ENCODE data around the gene WDPCP. TPM values are rescaled to one million over a fixed set of nuclear protein-coding genes. Genes with fewer than 3 reads are reported as not detected.
"Not testable (repeated sequence)": the region's sequence is repeated elsewhere in the genome, so short reads cannot be mapped to it uniquely, and the experiment has no call there.

The WDPCP gene
- total RNA-seq, 4 donors from 2014 or later = 7.2 to 47.3 (median 13.0) TPM

DNA sequence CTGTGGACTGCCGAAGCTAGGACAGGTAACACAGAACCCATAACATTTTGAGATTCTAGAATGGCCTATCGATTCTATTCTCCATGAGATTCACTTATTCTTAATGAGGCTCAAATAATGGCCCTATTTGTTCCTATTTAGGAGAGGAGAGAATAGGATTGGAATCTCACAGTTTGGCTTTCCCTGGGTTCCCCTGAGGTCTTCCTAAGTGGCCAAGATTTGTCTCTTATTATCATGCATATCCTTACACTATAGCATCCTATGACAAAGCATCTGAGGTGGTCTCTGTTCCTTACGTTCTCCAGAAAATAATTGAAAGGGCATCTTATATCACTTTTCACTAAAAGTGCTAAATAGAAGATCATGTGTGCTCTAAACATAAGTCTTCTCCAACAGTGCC, 9.5 kb downstream of the WDPCP start:
- no peaks in the 10 kb centered on the region for H3K9me3 ChIP-seq
- no peaks in the 10 kb centered on the region for H3K27me3 ChIP-seq
- no peak for TF ChIP-seq CTCF (IDR thresholded peaks at IDR 0.05 in 4 of 5, conservative IDR thresholded peaks at IDR 0.05 in 1 of 5)
- TF ChIP-seq POLR2A (IDR thresholded peaks at IDR 0.05) = no peak
- peaks cover 4 to 11% of the 10 kb centered on the region in 2 donors for H3K4me1 ChIP-seq
- H3K36me3 ChIP-seq = no peaks in the 10 kb centered on the region
- in situ Hi-C loops (cut with MboI; ENCODE audit: low sequenced_read_pairs in 4 of 4) = loop anchor here in 1 of 4 donors (25.0 kb wide), 1 partner anchor 309 kb away; no protein-coding TSS in a partner anchor
- intact Hi-C loops (cut with DNase I; ENCODE audit: low total_unique reads) = no loop called here
- no peak for ATAC-seq
- DNase-seq = no peak
- H3K27ac ChIP-seq = no peak overlapping the region
- no peak overlapping the region for H3K4me3 ChIP-seq

DNA sequence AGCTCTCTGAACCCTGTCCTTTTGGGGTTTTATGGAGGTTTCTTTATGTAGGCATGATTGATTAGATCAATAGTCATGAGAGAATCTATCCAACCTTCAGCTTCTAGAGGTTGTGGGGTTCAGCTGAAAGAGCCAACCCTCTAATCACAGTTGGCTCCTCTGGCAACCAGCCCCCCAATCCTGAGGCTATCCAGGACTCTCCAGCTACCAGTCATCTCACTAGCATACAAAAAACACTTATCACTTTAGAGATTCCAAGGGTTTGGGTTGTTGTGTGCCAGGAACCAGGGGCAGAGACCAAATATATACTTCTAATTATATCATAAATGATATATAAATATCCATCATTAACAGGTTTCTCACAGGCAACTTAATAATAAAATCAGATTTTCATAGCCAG, 11.7 kb downstream of the WDPCP start:
- intact Hi-C loops (cut with DNase I; ENCODE audit: low total_unique reads) = no loop called here
- in situ Hi-C loops (cut with MboI; ENCODE audit: low sequenced_read_pairs in 4 of 4) = loop anchor here in 1 of 4 donors (25.0 kb wide), 1 partner anchor 311 kb away; no protein-coding TSS in a partner anchor
- no peak for ATAC-seq

DNA sequence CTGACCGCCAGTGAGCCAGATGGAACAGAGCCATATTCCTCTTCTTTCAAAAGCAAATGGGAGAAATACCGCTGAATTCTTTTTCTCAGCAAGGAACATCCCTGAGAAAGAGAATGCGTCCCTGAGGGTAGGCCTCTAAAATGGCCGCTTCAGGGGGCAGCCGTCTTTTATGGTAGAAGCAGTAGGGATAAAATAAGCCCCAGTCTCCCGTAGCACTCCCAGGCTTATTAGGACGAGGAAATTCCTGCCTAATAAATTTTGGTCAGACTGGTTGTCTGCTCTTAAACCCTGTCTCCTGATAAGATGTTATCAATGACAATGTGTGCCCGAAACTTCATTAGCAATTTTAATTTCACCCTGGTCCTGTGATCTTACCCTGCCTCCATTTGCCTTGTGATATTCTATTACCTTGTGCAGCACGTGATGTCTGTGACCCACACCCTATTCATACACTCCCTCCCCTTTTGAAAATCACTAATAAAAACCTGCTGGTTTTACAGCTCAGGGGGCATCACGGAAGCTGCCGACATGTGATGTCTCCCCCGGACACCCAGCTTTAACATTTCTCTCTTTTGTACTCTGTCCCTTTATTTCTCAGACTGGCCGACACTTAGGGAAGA, 14.4 kb downstream of the WDPCP start:
- H3K9me3 ChIP-seq; in situ Hi-C loops (cut with MboI; ENCODE audit: low sequenced_read_pairs in 4 of 4); DNase-seq; H3K27me3 ChIP-seq; H3K4me3 ChIP-seq; ATAC-seq; H3K27ac ChIP-seq; intact Hi-C loops (cut with DNase I; ENCODE audit: low total_unique reads); H3K4me1 ChIP-seq; H3K36me3 ChIP-seq: not testable (repeated sequence)

More for the DNA sequence above, 11.7 kb downstream of the WDPCP start:
- no peak for DNase-seq
- Histone ChIP-seq H3K9me3 (no peaks in the 10 kb centered on the region), H3K36me3 (no peaks in the 10 kb centered on the region), H3K4me1 (peaks cover 4 to 7% of the 10 kb centered on the region in 2 donors), H3K4me3 (no peak overlapping the region), H3K27me3 (no peaks in the 10 kb centered on the region), H3K27ac (no peak overlapping the region)
- TF ChIP-seq POLR2A (IDR thresholded peaks at IDR 0.05) = no peak
- TF ChIP-seq CTCF (IDR thresholded peaks at IDR 0.05 in 4 of 5, conservative IDR thresholded peaks at IDR 0.05 in 1 of 5) = no peak

DNA sequence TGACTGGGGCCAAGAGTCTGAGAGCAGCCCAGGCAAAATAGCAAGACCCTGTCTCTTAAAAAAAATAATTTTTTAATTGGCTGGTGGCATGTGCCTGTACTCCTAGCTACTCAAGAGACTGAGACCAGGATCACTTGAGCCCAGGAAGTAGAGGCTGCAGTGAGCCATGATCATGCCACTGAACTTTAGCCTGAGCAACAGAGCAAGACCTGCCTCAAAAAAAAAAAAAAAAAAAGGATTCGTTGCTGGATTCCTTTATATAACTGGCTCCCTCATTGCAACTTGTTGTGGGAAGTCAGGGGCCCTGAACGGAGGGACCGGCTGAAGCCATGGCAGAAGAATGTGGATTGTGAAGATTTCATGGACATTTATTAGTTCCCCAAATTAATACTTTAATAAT, 15.3 kb downstream of the WDPCP start:
- ATAC-seq; H3K4me3 ChIP-seq; H3K27ac ChIP-seq; H3K36me3 ChIP-seq; H3K27me3 ChIP-seq; intact Hi-C loops (cut with DNase I; ENCODE audit: low total_unique reads); H3K4me1 ChIP-seq; in situ Hi-C loops (cut with MboI; ENCODE audit: low sequenced_read_pairs in 4 of 4); H3K9me3 ChIP-seq; DNase-seq: not testable (repeated sequence)

DNA sequence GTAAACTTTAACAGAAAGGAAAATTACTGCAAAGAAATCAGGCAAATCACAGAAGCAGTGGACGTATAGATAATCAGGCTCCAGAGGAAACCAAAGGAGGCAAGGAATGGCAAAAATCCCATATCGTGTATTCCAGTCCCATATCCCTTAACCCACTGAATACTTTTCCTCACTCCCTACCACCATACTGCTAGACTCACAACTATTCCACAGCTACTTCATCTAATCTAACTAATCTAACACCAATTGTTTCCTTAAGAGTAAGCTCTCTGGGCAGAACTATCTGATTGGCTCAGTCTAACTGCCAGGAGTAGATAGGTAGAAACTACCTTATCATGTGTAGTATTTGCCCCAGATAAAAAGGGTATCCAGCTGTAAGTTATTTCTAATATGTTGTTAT, 16.3 kb downstream of the WDPCP start:
- H3K27ac ChIP-seq = no peak overlapping the region
- H3K36me3 ChIP-seq = no peaks in the 10 kb centered on the region
- TF ChIP-seq CTCF (IDR thresholded peaks at IDR 0.05 in 4 of 5, conservative IDR thresholded peaks at IDR 0.05 in 1 of 5) = no peak
- TF ChIP-seq POLR2A (IDR thresholded peaks at IDR 0.05) = no peak
- no peaks in the 10 kb centered on the region for H3K9me3 ChIP-seq
- H3K27me3 ChIP-seq = no peaks in the 10 kb centered on the region
- in situ Hi-C loops (cut with MboI; ENCODE audit: low sequenced_read_pairs in 4 of 4) (no loop called here), intact Hi-C loops (cut with DNase I; ENCODE audit: low total_unique reads) (no loop called here)
- no peaks in the 10 kb centered on the region for H3K4me1 ChIP-seq
- H3K4me3 ChIP-seq = no peak overlapping the region
- DNase-seq (no peak), ATAC-seq (no peak)

DNA sequence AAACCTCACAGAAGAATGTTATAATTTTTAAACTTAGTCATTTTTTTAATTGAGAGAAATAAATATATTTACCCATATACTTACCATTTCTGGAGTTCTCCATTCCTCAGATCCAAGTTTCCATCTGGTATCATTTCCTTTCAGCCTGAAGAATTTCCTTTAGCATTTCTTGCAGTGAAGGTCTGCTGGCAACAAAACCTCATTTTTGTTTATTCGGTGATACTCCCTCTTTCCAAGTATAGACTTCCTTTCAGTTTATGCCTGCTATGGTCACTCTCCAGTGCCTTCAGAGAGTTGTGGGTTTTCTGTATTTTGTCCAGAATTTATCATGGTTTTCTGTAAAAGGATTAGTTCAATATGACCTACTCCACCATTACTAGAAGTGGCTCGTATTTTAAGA, 17.0 kb downstream of the WDPCP start:
- no peak for ATAC-seq
- no peak overlapping the region for H3K4me3 ChIP-seq
- intact Hi-C loops (cut with DNase I; ENCODE audit: low total_unique reads) = no loop called here
- H3K27me3 ChIP-seq = no peaks in the 10 kb centered on the region
- no peaks in the 10 kb centered on the region for H3K9me3 ChIP-seq
- no peak for DNase-seq
- TF ChIP-seq CTCF (IDR thresholded peaks at IDR 0.05 in 4 of 5, conservative IDR thresholded peaks at IDR 0.05 in 1 of 5) (no peak), POLR2A (IDR thresholded peaks at IDR 0.05) (no peak)
- no peaks in the 10 kb centered on the region for H3K36me3 ChIP-seq
- no peak overlapping the region for H3K27ac ChIP-seq
- in situ Hi-C loops (cut with MboI; ENCODE audit: low sequenced_read_pairs in 4 of 4) = no loop called here
- H3K4me1 ChIP-seq = no peaks in the 10 kb centered on the region

Measured in gastrocnemius medialis (tissue), 4 donors.